K562 (cell line): Measurements from ENCODE around the gene NOM1. TPM values are rescaled to one million over a fixed set of nuclear protein-coding genes. Genes with fewer than 3 reads are reported as not detected.
A peak's percentile ranks its signal among the peaks of the same experiment; 100 is the strongest.

ENCODE experiments used
- CREBBP ChIP-seq: IDR thresholded peaks from one replicate; pipeline ENCODE4 v1.6.1; 2012; ENCODE audit warnings: low read depth, mild to moderate bottlenecking, control low read depth, inconsistent platforms, low read length
- EP400 ChIP-seq: fragments of 450-650 bp; IDR thresholded peaks from 2 replicates; pipeline ENCODE4 v1.6.1; 2017; ENCODE audit warnings: antibody characterized with exemption, mild to moderate bottlenecking, moderate library complexity
- FOXM1 ChIP-seq, 2 experiments: fragments of 450-650 bp in 1 of 2; sonication (generic) in 1 of 2; formaldehyde crosslinking in 1 of 2; IDR thresholded peaks; 2 replicates each; pipeline versions ENCODE4 v1.6.1 to v1.9.0; 2017 to 2022; ENCODE audit warnings: low read depth in 2 of 2, mild to moderate bottlenecking in 2 of 2, missing genetic modification reagents in 1 of 2, moderate library complexity in 1 of 2
- FUS ChIP-seq: fragments of 200-400 bp; formaldehyde crosslinking; optimal IDR thresholded peaks from 2 replicates; pipeline ENCODE3; 2017; ENCODE audit warnings: low read depth, low read length
- GABPB2 ChIP-seq: fragments of 250-450 bp; sonication (Bioruptor Pico); conservative IDR thresholded peaks from 2 replicates; pipeline ENCODE4 v1.5.1; 2021; ENCODE audit warnings: mild to moderate bottlenecking
- HNRNPH1 ChIP-seq: fragments of 200-400 bp; formaldehyde crosslinking; optimal IDR thresholded peaks from 2 replicates; pipeline ENCODE3; 2017; ENCODE audit warnings: low read depth, mild to moderate bottlenecking, low read length, moderate library complexity
- KAT8 ChIP-seq: fragments of 450-650 bp; IDR thresholded peaks from 2 replicates; pipeline ENCODE4 v1.6.1; 2016; ENCODE audit warnings: low read depth, mild to moderate bottlenecking
- KHSRP ChIP-seq: fragments of 450-650 bp; IDR thresholded peaks from 2 replicates; pipeline ENCODE4 v1.6.1; 2017
- MAFG ChIP-seq: fragments of 450-650 bp; conservative IDR thresholded peaks from 2 replicates; pipeline ENCODE4 v1.6.1; 2016; ENCODE audit warnings: missing genetic modification characterization, missing compliant biosample characterization
- NBN ChIP-seq: fragments of 450-650 bp; IDR thresholded peaks from 2 replicates; pipeline ENCODE4 v1.6.1; 2016; ENCODE audit warnings: low read depth, mild to moderate bottlenecking
- NCOA1 ChIP-seq: fragments of 450-650 bp; IDR thresholded peaks from 2 replicates; pipeline ENCODE4 v1.6.1; 2016; ENCODE audit warnings: low read depth
- PYGO2 ChIP-seq: fragments of 450-650 bp; IDR thresholded peaks from 2 replicates; pipeline ENCODE4 v1.6.1; 2016; ENCODE audit warnings: mild to moderate bottlenecking, missing genetic modification characterization, moderate library complexity, missing compliant biosample characterization
- SRF ChIP-seq, 2 experiments: fragments of 250-450, 450-650 bp in 1 of 2; sonication (Bioruptor Pico) in 1 of 2; sonication (generic) in 1 of 2; formaldehyde crosslinking; IDR thresholded peaks; 2 replicates each; pipeline versions ENCODE4 v1.5.0 to v1.5.1; 2020 to 2022; ENCODE audit warnings: mild to moderate bottlenecking in 1 of 2, missing genetic modification reagents in 1 of 2
- TAF1 ChIP-seq: IDR thresholded peaks from 2 replicates; pipeline ENCODE4 v1.6.1; 2011; ENCODE audit warnings: mild to moderate bottlenecking, low read length, moderate library complexity; ENCODE audit not compliant: insufficient read depth, control insufficient read depth, severe bottlenecking; ENCODE audit errors: extremely low read depth
- XRCC4 ChIP-seq: IDR thresholded peaks from one replicate; pipeline ENCODE4 v1.6.1; 2011; ENCODE audit not compliant: insufficient read depth, insufficient read length; ENCODE audit errors: extremely low read depth
- ZNF134 ChIP-seq: fragments of 250-450 bp; sonication (Bioruptor Pico); conservative IDR thresholded peaks from 2 replicates; pipeline ENCODE4 v1.4.0; 2020
- ZNF354B ChIP-seq: fragments of 250-450 bp; sonication (Bioruptor Pico); IDR thresholded peaks from 2 replicates; pipeline ENCODE4 v1.4.0; 2020
- ZNF431 ChIP-seq: sonication (generic); formaldehyde crosslinking; IDR thresholded peaks from 2 replicates; pipeline ENCODE4 v1.8.0; 2022; ENCODE audit warnings: mild to moderate bottlenecking, missing genetic modification reagents
- ZNF444 ChIP-seq: fragments of 250-450 bp; sonication (Bioruptor Pico); IDR thresholded peaks from 2 replicates; pipeline ENCODE4 v1.4.0; 2020; ENCODE audit warnings: mild to moderate bottlenecking, moderate library complexity
- polyA plus RNA-seq, 8 experiments: library from polyadenylated mRNA; depleted of rRNA in 4 of 8; stranded (reverse) in 5 of 8; unstranded in 3 of 8; fragments of >200 nt; fragmentation: Nextera tagmentation in 2 of 8; fragmentation: Illumina TruSeq in 1 of 8; extraction: Ambion mirVana in 2 of 8; extraction: Trizol in 1 of 8; gene quantifications; 2 replicates each; pipeline versions ENCODE4 v1.2.1 to v1.2.3, GENCODE V29; 2011 to 2014; ENCODE audit warnings: inconsistent platforms in 1 of 8, missing spikeins in 1 of 8
- total RNA-seq, 7 experiments: library from RNA; depleted of rRNA in 6 of 7; stranded (reverse); fragments of >200 nt in 6 of 7; fragmentation: Illumina TruSeq in 2 of 7; extraction: Trizol in 2 of 7; gene quantifications; 2 replicates each; pipeline versions ENCODE4 v1.2.1 to v1.2.3, GENCODE V29; 2011 to 2021; ENCODE audit warnings: low replicate concordance in 1 of 7
- TF ChIP-seq, protein P1 (sequence below), 2 experiments: fragments of 450-650 bp; formaldehyde crosslinking in 1 of 2; IDR thresholded peaks; 2 replicates each; pipeline versions ENCODE4 v1.4.0 to v1.6.1; 2014 to 2020; ENCODE audit warnings: mild to moderate bottlenecking in 2 of 2, borderline replicate concordance in 1 of 2, low read depth in 1 of 2
- TF ChIP-seq, protein P2 (sequence below): sonication (generic); formaldehyde crosslinking; IDR thresholded peaks from 2 replicates; pipeline ENCODE4 v1.5.0; 2020; ENCODE audit warnings: missing genetic modification reagents

Gene NOM1
- total and polyA plus RNA-seq, 9 of the 15 experiments (the other 6 are each of a cell fraction or from before 2014, with no cell fraction given) = 6.8 to 47.3 (median 37.4) TPM

- TF ChIP-seq NBN (no peak), MAFG (tag) (no peak), GABPB2 (CRISPR knock-in tag) (no peak), EP400 (no peak), ZNF431 (no peak), ZNF134 (CRISPR knock-in tag) (no peak), CREBBP (no peak), TAF1 (no peak), XRCC4 (no peak), HNRNPH1 (no peak), ZNF444 (CRISPR knock-in tag) (no peak), KHSRP (no peak), KAT8 (no peak), FOXM1 (IDR thresholded peaks at IDR 0.05; ENCODE audit: low read depth) (no peak), FOXM1 (CRISPR knock-in tag; IDR thresholded peaks at IDR 0.05; ENCODE audit: low read depth) (no peak), PYGO2 (tag) (no peak), NCOA1 (no peak), SRF (CRISPR knock-in tag; IDR thresholded peaks at IDR 0.05) (no peak), FUS (no peak), ZNF354B (CRISPR knock-in tag) (no peak)
- TF ChIP-seq, protein P1, sequence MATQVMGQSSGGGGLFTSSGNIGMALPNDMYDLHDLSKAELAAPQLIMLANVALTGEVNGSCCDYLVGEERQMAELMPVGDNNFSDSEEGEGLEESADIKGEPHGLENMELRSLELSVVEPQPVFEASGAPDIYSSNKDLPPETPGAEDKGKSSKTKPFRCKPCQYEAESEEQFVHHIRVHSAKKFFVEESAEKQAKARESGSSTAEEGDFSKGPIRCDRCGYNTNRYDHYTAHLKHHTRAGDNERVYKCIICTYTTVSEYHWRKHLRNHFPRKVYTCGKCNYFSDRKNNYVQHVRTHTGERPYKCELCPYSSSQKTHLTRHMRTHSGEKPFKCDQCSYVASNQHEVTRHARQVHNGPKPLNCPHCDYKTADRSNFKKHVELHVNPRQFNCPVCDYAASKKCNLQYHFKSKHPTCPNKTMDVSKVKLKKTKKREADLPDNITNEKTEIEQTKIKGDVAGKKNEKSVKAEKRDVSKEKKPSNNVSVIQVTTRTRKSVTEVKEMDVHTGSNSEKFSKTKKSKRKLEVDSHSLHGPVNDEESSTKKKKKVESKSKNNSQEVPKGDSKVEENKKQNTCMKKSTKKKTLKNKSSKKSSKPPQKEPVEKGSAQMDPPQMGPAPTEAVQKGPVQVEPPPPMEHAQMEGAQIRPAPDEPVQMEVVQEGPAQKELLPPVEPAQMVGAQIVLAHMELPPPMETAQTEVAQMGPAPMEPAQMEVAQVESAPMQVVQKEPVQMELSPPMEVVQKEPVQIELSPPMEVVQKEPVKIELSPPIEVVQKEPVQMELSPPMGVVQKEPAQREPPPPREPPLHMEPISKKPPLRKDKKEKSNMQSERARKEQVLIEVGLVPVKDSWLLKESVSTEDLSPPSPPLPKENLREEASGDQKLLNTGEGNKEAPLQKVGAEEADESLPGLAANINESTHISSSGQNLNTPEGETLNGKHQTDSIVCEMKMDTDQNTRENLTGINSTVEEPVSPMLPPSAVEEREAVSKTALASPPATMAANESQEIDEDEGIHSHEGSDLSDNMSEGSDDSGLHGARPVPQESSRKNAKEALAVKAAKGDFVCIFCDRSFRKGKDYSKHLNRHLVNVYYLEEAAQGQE (IDR thresholded peaks at IDR 0.05; ENCODE audit: borderline replicate concordance) = 0 out of 2 replicates have a peak, but pooled peaks have one; percentile 4
- TF ChIP-seq, protein P1 (CRISPR knock-in tag; IDR thresholded peaks at IDR 0.05; ENCODE audit: low read depth) = no peak
- TF ChIP-seq, protein P2, sequence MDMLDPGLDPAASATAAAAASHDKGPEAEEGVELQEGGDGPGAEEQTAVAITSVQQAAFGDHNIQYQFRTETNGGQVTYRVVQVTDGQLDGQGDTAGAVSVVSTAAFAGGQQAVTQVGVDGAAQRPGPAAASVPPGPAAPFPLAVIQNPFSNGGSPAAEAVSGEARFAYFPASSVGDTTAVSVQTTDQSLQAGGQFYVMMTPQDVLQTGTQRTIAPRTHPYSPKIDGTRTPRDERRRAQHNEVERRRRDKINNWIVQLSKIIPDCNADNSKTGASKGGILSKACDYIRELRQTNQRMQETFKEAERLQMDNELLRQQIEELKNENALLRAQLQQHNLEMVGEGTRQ (CRISPR knock-in tag) = no peak
These were observed 50.6 kb downstream of the NOM1 start (continued) for GRCh38 chr7:156999958-157000726.
